Measurements from ENCODE around the gene FGF19.

GRCh38 chr11:69682221-69682620, 21.6 kb downstream of the FGF19 start:
- TF ChIP-seq, protein P1, sequence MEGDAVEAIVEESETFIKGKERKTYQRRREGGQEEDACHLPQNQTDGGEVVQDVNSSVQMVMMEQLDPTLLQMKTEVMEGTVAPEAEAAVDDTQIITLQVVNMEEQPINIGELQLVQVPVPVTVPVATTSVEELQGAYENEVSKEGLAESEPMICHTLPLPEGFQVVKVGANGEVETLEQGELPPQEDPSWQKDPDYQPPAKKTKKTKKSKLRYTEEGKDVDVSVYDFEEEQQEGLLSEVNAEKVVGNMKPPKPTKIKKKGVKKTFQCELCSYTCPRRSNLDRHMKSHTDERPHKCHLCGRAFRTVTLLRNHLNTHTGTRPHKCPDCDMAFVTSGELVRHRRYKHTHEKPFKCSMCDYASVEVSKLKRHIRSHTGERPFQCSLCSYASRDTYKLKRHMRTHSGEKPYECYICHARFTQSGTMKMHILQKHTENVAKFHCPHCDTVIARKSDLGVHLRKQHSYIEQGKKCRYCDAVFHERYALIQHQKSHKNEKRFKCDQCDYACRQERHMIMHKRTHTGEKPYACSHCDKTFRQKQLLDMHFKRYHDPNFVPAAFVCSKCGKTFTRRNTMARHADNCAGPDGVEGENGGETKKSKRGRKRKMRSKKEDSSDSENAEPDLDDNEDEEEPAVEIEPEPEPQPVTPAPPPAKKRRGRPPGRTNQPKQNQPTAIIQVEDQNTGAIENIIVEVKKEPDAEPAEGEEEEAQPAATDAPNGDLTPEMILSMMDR (IDR thresholded peaks at IDR 0.05) = no peak
- TF ChIP-seq POLR2A (IDR thresholded peaks at IDR 0.05) = no peak

All from body of pancreas (tissue), 4 donors.